ENCODE results near the gene RING1. TPM values are rescaled to one million over a fixed set of nuclear protein-coding genes. Genes with fewer than 3 reads are reported as not detected.

RING1 gene
- total RNA-seq, 1 donor from 2014 or later, result 11.3 TPM

GRCh38 chr6:33168639-33169038 is 39.7 kb upstream of the RING1 start:
- H3K4me3 ChIP-seq (ENCODE audit: low read depth, low read length), result no peak overlapping the region
- no peak for TF ChIP-seq CTCF (conservative IDR thresholded peaks at IDR 0.05; ENCODE audit: low read depth, low read length)
- no peak for DNase-seq (ENCODE audit: low read depth)

- no peak overlapping the region for H3K4me3 ChIP-seq (ENCODE audit: low read depth, low read length)
- DNase-seq (ENCODE audit: low read depth), result no peak
- no peak for TF ChIP-seq CTCF (conservative IDR thresholded peaks at IDR 0.05; ENCODE audit: low read depth, low read length)
Observed at GRCh38 chr6:33169291-33170175, 38.8 kb upstream of the RING1 start.

GRCh38 chr6:33170176-33171015 is 37.9 kb upstream of the RING1 start:
- DNase-seq (ENCODE audit: low read depth), result no peak
- no peak overlapping the region for H3K4me3 ChIP-seq (ENCODE audit: low read depth, low read length)
- TF ChIP-seq CTCF (conservative IDR thresholded peaks at IDR 0.05; ENCODE audit: low read depth, low read length), result no peak

GRCh38 chr6:33171016-33171879 is 37.1 kb upstream of the RING1 start:
- no peak for TF ChIP-seq CTCF (conservative IDR thresholded peaks at IDR 0.05; ENCODE audit: low read depth, low read length)
- DNase-seq (ENCODE audit: low read depth), result no peak
- H3K4me3 ChIP-seq (ENCODE audit: low read depth, low read length), result no peak overlapping the region

- no peak overlapping the region for H3K4me3 ChIP-seq (ENCODE audit: low read depth, low read length)
- DNase-seq (ENCODE audit: low read depth), result no peak
- TF ChIP-seq CTCF (conservative IDR thresholded peaks at IDR 0.05; ENCODE audit: low read depth, low read length), result no peak
Observed at GRCh38 chr6:33171880-33172687, 36.2 kb upstream of the RING1 start.

All from epithelial cell of proximal tubule (primary cell).